ENCODE measurements around the gene PWP2. TPM values are rescaled to one million over a fixed set of nuclear protein-coding genes. Genes with fewer than 3 reads are reported as not detected.
"Not testable (repeated sequence)": the region's sequence is repeated elsewhere in the genome, so short reads cannot be mapped to it uniquely, and the experiment has no call there.

PWP2 gene
- total RNA-seq, result 10 to 100 TPM in 3 of 4 donors, not detected in 1; 11.9 to 19.9 (median 12.1) TPM

DNA sequence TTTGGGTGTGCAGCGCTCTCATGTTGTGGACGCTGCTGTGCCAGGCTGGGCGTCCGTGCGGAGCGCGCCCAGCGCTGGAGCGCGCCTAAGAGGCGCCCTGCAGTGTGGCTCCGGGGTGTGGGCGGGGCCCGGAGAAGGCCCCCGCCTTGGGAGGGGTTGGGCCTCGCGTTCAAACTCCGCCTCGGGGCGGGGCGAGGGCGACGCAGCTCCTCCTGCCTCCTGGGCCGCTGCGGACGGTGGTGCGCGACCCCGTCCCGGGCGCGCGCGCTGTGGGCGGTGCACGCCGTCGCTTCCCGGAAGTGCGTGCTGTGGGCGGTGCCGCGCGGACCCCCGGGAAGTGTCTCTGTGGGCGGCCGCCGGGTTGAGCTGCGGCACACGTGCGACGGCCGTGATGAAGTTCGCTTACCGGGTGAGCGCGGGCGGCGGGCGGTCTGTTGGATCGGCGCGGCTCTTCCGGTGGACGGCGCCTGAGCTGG lies at the start of gene PWP2:
Gene PWP2 (plus strand): TSS at position 374 of the 476 bp plus-strand sequence. CDS start 18 bp downstream, at position 392.
- H3K9me3 ChIP-seq; in situ Hi-C loops (cut with MboI; ENCODE audit: low pct_ligation_motif_present in 1 of 4, low pct_unique_long_range_greater_than_20kb in 1 of 4, low sequenced_read_pairs in 3 of 4); H3K27me3 ChIP-seq; H3K4me1 ChIP-seq; H3K36me3 ChIP-seq; intact Hi-C loops (cut with DNase I; ENCODE audit: low total_unique reads): not testable (repeated sequence)
- DNase-seq, result peak; percentile 41
- Histone ChIP-seq H3K27ac (peak within 1 kb of the TSS; percentile 46 to 80 (median 70)), H3K4me3 (peak within 1 kb of the TSS in 3 of 4 donors; percentile 30 to 48 (median 39))
- WGBS, 2 donors (ENCODE audit: low coverage in 1 of 2), result no CpG with 5 or more reads among the region's 66 CpGs

DNA sequence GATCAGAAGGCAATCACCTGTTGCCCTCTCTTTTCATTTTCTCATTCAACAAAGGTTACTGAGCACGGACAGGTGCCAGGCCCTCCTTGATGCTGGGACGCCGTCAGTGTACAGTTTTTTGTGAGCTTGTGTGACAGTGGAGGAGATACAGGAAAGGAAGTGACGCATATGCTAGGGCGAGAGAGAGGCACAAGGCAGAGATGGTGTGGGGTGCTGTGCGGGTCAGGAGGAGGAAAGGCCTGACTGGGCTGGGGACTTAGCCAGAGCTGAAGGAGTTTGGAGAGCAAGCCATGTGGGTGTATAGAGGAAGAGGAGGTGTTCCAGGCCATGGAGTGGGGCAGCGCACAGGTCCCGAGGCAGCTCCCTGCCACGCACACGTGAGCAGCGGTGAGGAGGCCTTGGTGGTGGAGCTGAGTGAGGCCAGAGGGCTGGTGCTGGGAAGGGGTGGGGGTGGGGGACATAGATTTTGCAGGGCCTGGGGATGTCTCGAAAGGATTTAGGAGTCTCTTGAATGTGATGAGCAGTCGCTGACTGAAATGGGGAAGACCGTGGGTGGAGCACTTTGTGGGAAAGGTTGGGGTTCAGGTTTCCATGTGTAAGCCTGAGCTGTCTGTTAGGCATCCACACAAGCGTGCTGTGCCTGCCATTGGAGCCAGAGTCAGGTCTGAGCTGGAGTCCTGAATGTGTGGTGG lies 49.1 kb upstream of the PWP2 start:
- intact Hi-C loops (cut with DNase I; ENCODE audit: low total_unique reads), result no loop called here
- DNase-seq, result no peak

GRCh38 chr21:44058652-44058964 lies 48.6 kb upstream of the PWP2 start:
- no peaks in the 10 kb centered on the region for H3K27me3 ChIP-seq
- no peaks in the 10 kb centered on the region for H3K4me1 ChIP-seq
- H3K36me3 ChIP-seq, result peaks cover 0 to 39% (median 10%) of the 10 kb centered on the region in 4 donors
- no peak for DNase-seq
- intact Hi-C loops (cut with DNase I; ENCODE audit: low total_unique reads) (no loop called here), in situ Hi-C loops (cut with MboI; ENCODE audit: low pct_ligation_motif_present in 1 of 4, low pct_unique_long_range_greater_than_20kb in 1 of 4, low sequenced_read_pairs in 3 of 4) (no loop called here)
- H3K4me3 ChIP-seq, result no peak overlapping the region
- H3K9me3 ChIP-seq, result no peaks in the 10 kb centered on the region
- WGBS, 2 donors (ENCODE audit: low coverage in 1 of 2), result 93 to 97% methylated on average over 3 to 12 of the region's 12 CpGs
- TF ChIP-seq EP300 (IDR thresholded peaks at IDR 0.05; ENCODE audit: low read depth), result no peak
- TF ChIP-seq CTCF (IDR thresholded peaks at IDR 0.05), result no peak
- no peak for TF ChIP-seq POLR2AphosphoS5 (IDR thresholded peaks at IDR 0.05)
- H3K27ac ChIP-seq, result no peak overlapping the region

More for the DNA sequence above, 49.1 kb upstream of the PWP2 start:
- Histone ChIP-seq H3K9me3 (no peaks in the 10 kb centered on the region), H3K27me3 (no peaks in the 10 kb centered on the region), H3K27ac (no peak overlapping the region), H3K4me1 (no peaks in the 10 kb centered on the region), H3K4me3 (no peak overlapping the region), H3K36me3 (peaks cover 0 to 39% (median 10%) of the 10 kb centered on the region in 4 donors)
- WGBS, 2 donors (ENCODE audit: low coverage in 1 of 2), result 88 to 89% methylated on average over 9 to 15 of the region's 15 CpGs
- in situ Hi-C loops (cut with MboI; ENCODE audit: low pct_ligation_motif_present in 1 of 4, low pct_unique_long_range_greater_than_20kb in 1 of 4, low sequenced_read_pairs in 3 of 4), result no loop called here
- TF ChIP-seq EP300 (IDR thresholded peaks at IDR 0.05; ENCODE audit: low read depth), result no peak
- TF ChIP-seq POLR2AphosphoS5 (IDR thresholded peaks at IDR 0.05), result no peak
- TF ChIP-seq CTCF (IDR thresholded peaks at IDR 0.05), result no peak
- no peak for TF ChIP-seq POLR2A (IDR thresholded peaks at IDR 0.05)

DNA sequence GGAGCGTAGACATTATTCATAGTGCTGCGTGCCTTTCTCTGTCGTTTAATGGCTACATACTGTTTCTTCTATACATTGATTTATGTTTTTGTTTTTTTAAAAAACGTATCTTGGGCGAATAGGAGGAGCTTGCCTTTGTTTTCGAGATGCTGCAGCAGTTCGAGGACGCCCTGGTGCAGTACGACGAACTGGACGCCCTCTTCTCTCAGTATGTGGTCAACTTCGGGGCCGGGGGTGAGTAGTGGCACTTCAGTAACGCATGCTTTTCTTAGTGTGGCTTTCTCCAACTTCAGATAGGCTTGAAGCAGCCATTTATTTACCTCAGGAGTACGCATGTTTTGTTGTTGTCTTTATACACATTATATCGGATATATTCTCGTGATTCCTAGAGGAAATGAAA lies 48.2 kb upstream of the PWP2 start:
- peaks cover 0 to 39% (median 10%) of the 10 kb centered on the region in 4 donors for H3K36me3 ChIP-seq
- H3K4me1 ChIP-seq, result no peaks in the 10 kb centered on the region
- TF ChIP-seq CTCF (IDR thresholded peaks at IDR 0.05), result no peak
- no peak for TF ChIP-seq POLR2AphosphoS5 (IDR thresholded peaks at IDR 0.05)
- H3K27ac ChIP-seq, result no peak overlapping the region
- in situ Hi-C loops (cut with MboI; ENCODE audit: low pct_ligation_motif_present in 1 of 4, low pct_unique_long_range_greater_than_20kb in 1 of 4, low sequenced_read_pairs in 3 of 4) (no loop called here), intact Hi-C loops (cut with DNase I; ENCODE audit: low total_unique reads) (no loop called here)
- no peak for DNase-seq
- H3K4me3 ChIP-seq, result no peak overlapping the region
- 91% methylated on average over 11 to 17 of the region's 17 CpGs for WGBS, 2 donors (ENCODE audit: low coverage in 1 of 2)
- H3K9me3 ChIP-seq, result no peaks in the 10 kb centered on the region
- no peaks in the 10 kb centered on the region for H3K27me3 ChIP-seq

GRCh38 chr21:44059710-44060109 lies 47.5 kb upstream of the PWP2 start:
- Histone ChIP-seq H3K36me3 (peaks cover 0 to 39% (median 10%) of the 10 kb centered on the region in 4 donors), H3K4me3 (no peak overlapping the region), H3K9me3 (no peaks in the 10 kb centered on the region), H3K27ac (no peak overlapping the region), H3K4me1 (no peaks in the 10 kb centered on the region), H3K27me3 (no peaks in the 10 kb centered on the region)
- intact Hi-C loops (cut with DNase I; ENCODE audit: low total_unique reads), result no loop called here
- 76 to 82% methylated on average over 3 to 4 of the region's 4 CpGs for WGBS, 2 donors (ENCODE audit: low coverage in 1 of 2)
- in situ Hi-C loops (cut with MboI; ENCODE audit: low pct_ligation_motif_present in 1 of 4, low pct_unique_long_range_greater_than_20kb in 1 of 4, low sequenced_read_pairs in 3 of 4), result no loop called here
- no peak for DNase-seq
- TF ChIP-seq CTCF (IDR thresholded peaks at IDR 0.05) (no peak), EP300 (IDR thresholded peaks at IDR 0.05; ENCODE audit: low read depth) (no peak), POLR2A (IDR thresholded peaks at IDR 0.05) (no peak), POLR2AphosphoS5 (IDR thresholded peaks at IDR 0.05) (no peak)
